Anterior cingulate cortex (tissue), 58 donors: ENCODE data around the gene TMEM131L.
"Not testable (repeated sequence)": the region's sequence is repeated elsewhere in the genome, so short reads cannot be mapped to it uniquely, and the experiment has no call there.

Experiments used
- DNase-seq, 58 donors: peaks; one replicate each; lab custom pipeline; 2025; lab: John Stamatoyannopoulos, UW

TMEM131L gene

GRCh38 chr4:153501578-153501977 lies 35.4 kb downstream of the TMEM131L start:
- no peak for DNase-seq

GRCh38 chr4:153502584-153502983 lies 36.4 kb downstream of the TMEM131L start:
- no peak for DNase-seq

- no peak for DNase-seq
Observed at GRCh38 chr4:153506341-153507309, 40.5 kb downstream of the TMEM131L start.

- no peak for DNase-seq
Observed at GRCh38 chr4:153507310-153508073, 41.3 kb downstream of the TMEM131L start.

- DNase-seq = not testable (repeated sequence)
Observed at GRCh38 chr4:153509212-153509611, 43.1 kb downstream of the TMEM131L start.

GRCh38 chr4:153509724-153510123 lies 43.6 kb downstream of the TMEM131L start:
- DNase-seq = no peak

GRCh38 chr4:153510252-153511001 lies 44.3 kb downstream of the TMEM131L start:
- DNase-seq = no peak

GRCh38 chr4:153511104-153511503 lies 44.9 kb downstream of the TMEM131L start:
- no peak for DNase-seq

GRCh38 chr4:153512162-153512852 lies 46.1 kb downstream of the TMEM131L start:
- DNase-seq = no peak

GRCh38 chr4:153512952-153513500 lies 46.9 kb downstream of the TMEM131L start:
- no peak for DNase-seq

GRCh38 chr4:153513596-153513995 lies 47.4 kb downstream of the TMEM131L start:
- DNase-seq = no peak

- no peak for DNase-seq
Observed at GRCh38 chr4:153514001-153514526, 47.9 kb downstream of the TMEM131L start.

GRCh38 chr4:153514688-153515426 lies 48.7 kb downstream of the TMEM131L start:
- DNase-seq = no peak

- no peak for DNase-seq
Observed at GRCh38 chr4:153517159-153517558, 51.0 kb downstream of the TMEM131L start.

GRCh38 chr4:153518001-153518400 lies 51.8 kb downstream of the TMEM131L start:
- no peak for DNase-seq

GRCh38 chr4:153518637-153519389 lies 52.7 kb downstream of the TMEM131L start:
- DNase-seq = no peak

GRCh38 chr4:153519687-153520086 lies 53.5 kb downstream of the TMEM131L start:
- no peak for DNase-seq

GRCh38 chr4:153520227-153520626 lies 54.1 kb downstream of the TMEM131L start:
- DNase-seq = no peak
